Osteoblast (primary cell): ENCODE measurements around the gene ATL2. TPM values are rescaled to one million over a fixed set of nuclear protein-coding genes. Genes with fewer than 3 reads are reported as not detected.

Source experiments
- DNase-seq: peaks from one replicate; pipeline ENCODE4 v3.0.0; 2011; ENCODE audit warnings: low spot score, mixed read lengths; ENCODE audit not compliant: insufficient read length; ENCODE audit errors: missing footprints
- H2AFZ ChIP-seq: 2 replicates; pipeline ENCODE4 v1.6.0; 2011; ENCODE audit warnings: mild to moderate bottlenecking, low read length
- H3K27ac ChIP-seq: 2 replicates; pipeline ENCODE4 v1.5.1; 2011; ENCODE audit warnings: mild to moderate bottlenecking, low read depth, low read length, moderate library complexity
- H3K27me3 ChIP-seq: 2 replicates; pipeline ENCODE4 v1.6.0; 2012; ENCODE audit warnings: mild to moderate bottlenecking, control low read depth, inconsistent platforms, low read length, moderate library complexity; ENCODE audit not compliant: insufficient read depth
- H3K36me3 ChIP-seq: 2 replicates; pipeline ENCODE4 v1.5.1; 2011; ENCODE audit warnings: mild to moderate bottlenecking, low read length, control low read depth, moderate library complexity; ENCODE audit not compliant: insufficient read depth
- H3K4me1 ChIP-seq: 2 replicates; pipeline ENCODE4 v1.5.1; 2011; ENCODE audit warnings: mild to moderate bottlenecking, low read length, control low read depth, moderate library complexity; ENCODE audit not compliant: insufficient read depth
- H3K4me2 ChIP-seq: 2 replicates; pipeline ENCODE4 v1.6.0; 2011; ENCODE audit warnings: mild to moderate bottlenecking, low read length; ENCODE audit not compliant: insufficient read depth
- H3K4me3 ChIP-seq: fragments of 200-600 bp; sonication (generic); 3 replicates; pipeline ENCODE4 v1.5.1; 2012; ENCODE audit warnings: mild to moderate bottlenecking, low read length, inconsistent platforms; ENCODE audit not compliant: insufficient read depth
- H3K79me2 ChIP-seq: 2 replicates; pipeline ENCODE4 v1.6.0; 2012; ENCODE audit warnings: mild to moderate bottlenecking, low read length, control low read depth, inconsistent platforms; ENCODE audit not compliant: insufficient read depth
- H3K9me3 ChIP-seq: 2 replicates; pipeline ENCODE4 v1.5.1; 2011; ENCODE audit warnings: low read depth, low read length, control low read depth
- H4K20me1 ChIP-seq: 2 replicates; pipeline ENCODE4 v1.6.0; 2012; ENCODE audit warnings: mild to moderate bottlenecking, low read length, control low read depth; ENCODE audit not compliant: insufficient read depth
- CTCF ChIP-seq: IDR thresholded peaks from 2 replicates; pipeline ENCODE4 v1.5.1; 2011; ENCODE audit warnings: mild to moderate bottlenecking, low read depth, low read length, moderate library complexity; ENCODE audit errors: extremely low read depth
- total RNA-seq: library from RNA; depleted of rRNA; stranded (reverse); fragments of >200 nt; gene quantifications from 2 replicates; pipeline ENCODE4 v1.2.3, GENCODE V29; 2012

Gene ATL2
- total RNA-seq, 1 donor, result 64.4 TPM

DNA sequence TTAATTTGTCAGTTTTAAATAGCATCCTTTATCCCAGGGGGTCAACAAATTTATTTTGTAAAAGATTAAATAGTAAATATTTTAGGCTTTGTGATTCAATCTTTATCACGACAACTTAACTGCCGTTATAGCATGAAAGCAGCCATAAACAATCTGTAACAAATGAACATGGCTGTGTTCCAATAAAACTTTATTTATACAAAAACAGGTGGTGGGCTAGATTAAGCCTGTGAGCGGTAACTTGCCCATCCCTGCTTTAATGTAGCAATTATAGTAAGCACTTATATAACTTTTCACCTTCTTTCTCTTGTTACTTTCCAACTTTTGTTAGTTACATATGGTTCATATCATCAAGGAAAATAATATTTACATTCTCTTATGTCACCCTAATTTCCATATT, 121.9 kb downstream of the ATL2 start:
- no peak overlapping the region for H2AFZ ChIP-seq
- no peaks in the 10 kb centered on the region for H3K4me1 ChIP-seq
- no peaks in the 10 kb centered on the region for H3K79me2 ChIP-seq
- H3K27me3 ChIP-seq, result peaks cover 3% of the 10 kb centered on the region
- H3K4me3 ChIP-seq, result no peak overlapping the region
- DNase-seq, result no peak
- no peak overlapping the region for H3K27ac ChIP-seq
- H3K9me3 ChIP-seq, result no peaks in the 10 kb centered on the region
- no peaks in the 10 kb centered on the region for H3K36me3 ChIP-seq
- TF ChIP-seq CTCF, result no peak
- no peak overlapping the region for H3K4me2 ChIP-seq
- no peaks in the 10 kb centered on the region for H4K20me1 ChIP-seq

- Histone ChIP-seq H3K79me2 (no peaks in the 10 kb centered on the region), H3K27ac (no peak overlapping the region), H3K9me3 (no peaks in the 10 kb centered on the region), H3K36me3 (no peaks in the 10 kb centered on the region), H4K20me1 (no peaks in the 10 kb centered on the region), H3K27me3 (peaks cover 3% of the 10 kb centered on the region), H3K4me3 (no peak overlapping the region), H3K4me1 (no peaks in the 10 kb centered on the region), H3K4me2 (no peak overlapping the region), H2AFZ (no peak overlapping the region)
- TF ChIP-seq CTCF, result no peak
- DNase-seq, result no peak
Measured at GRCh38 chr2:38254796-38255195, 122.3 kb downstream of the ATL2 start.

GRCh38 chr2:38251940-38252339, 125.1 kb downstream of the ATL2 start:
- Histone ChIP-seq H3K4me1 (no peaks in the 10 kb centered on the region), H3K36me3 (no peaks in the 10 kb centered on the region), H3K27me3 (peaks cover 3% of the 10 kb centered on the region), H3K4me3 (no peak overlapping the region), H3K27ac (no peak overlapping the region), H2AFZ (no peak overlapping the region), H3K4me2 (no peak overlapping the region), H3K9me3 (no peaks in the 10 kb centered on the region), H3K79me2 (no peaks in the 10 kb centered on the region), H4K20me1 (no peaks in the 10 kb centered on the region)
- DNase-seq, result no peak
- no peak for TF ChIP-seq CTCF

GRCh38 chr2:38248707-38249106, 128.4 kb downstream of the ATL2 start:
- DNase-seq, result no peak
- no peaks in the 10 kb centered on the region for H3K36me3 ChIP-seq
- H3K4me3 ChIP-seq, result no peak overlapping the region
- no peak overlapping the region for H2AFZ ChIP-seq
- no peaks in the 10 kb centered on the region for H3K79me2 ChIP-seq
- H3K27me3 ChIP-seq, result peaks cover 3% of the 10 kb centered on the region
- H4K20me1 ChIP-seq, result no peaks in the 10 kb centered on the region
- no peaks in the 10 kb centered on the region for H3K9me3 ChIP-seq
- no peak overlapping the region for H3K27ac ChIP-seq
- H3K4me1 ChIP-seq, result no peaks in the 10 kb centered on the region
- H3K4me2 ChIP-seq, result no peak overlapping the region
- no peak for TF ChIP-seq CTCF
